Activated naive CD8-positive, alpha-beta T cell (primary cell): ENCODE data around the gene MX1.
A peak's percentile ranks its signal among the peaks of the same experiment; 100 is the strongest.

Experiments
- H3K27ac Mint-ChIP-seq: one replicate; pipeline ENCODE4 v1.8.0; 2021; ENCODE audit warnings: mixed read lengths
- H3K27me3 Mint-ChIP-seq: one replicate; pipeline ENCODE4 v1.8.0; 2021; ENCODE audit warnings: mixed read lengths
- H3K36me3 Mint-ChIP-seq: one replicate; pipeline ENCODE4 v1.8.0; 2021; ENCODE audit warnings: mixed read lengths
- H3K4me1 Mint-ChIP-seq: one replicate; pipeline ENCODE4 v1.8.0; 2021; ENCODE audit warnings: low read depth, mixed read lengths
- H3K4me3 Mint-ChIP-seq: one replicate; pipeline ENCODE4 v1.8.0; 2021; ENCODE audit warnings: mild to moderate bottlenecking, mixed read lengths
- H3K9me3 Mint-ChIP-seq: one replicate; pipeline ENCODE4 v1.8.0; 2021; ENCODE audit warnings: low read depth, mixed read lengths

Gene MX1

GRCh38 chr21:41453198-41453597 is 27.2 kb downstream of the MX1 start:
- Mint-ChIP-seq H3K36me3 (peaks cover 2% of the 10 kb centered on the region), H3K27ac (no peak overlapping the region), H3K4me3 (no peak overlapping the region), H3K9me3 (no peaks in the 10 kb centered on the region), H3K27me3 (no peaks in the 10 kb centered on the region), H3K4me1 (no peaks in the 10 kb centered on the region)

GRCh38 chr21:41453761-41454160 is 27.7 kb downstream of the MX1 start:
- Mint-ChIP-seq H3K4me1 (no peaks in the 10 kb centered on the region), H3K4me3 (no peak overlapping the region), H3K36me3 (peaks cover 2% of the 10 kb centered on the region), H3K27ac (peak overlapping the region; percentile 5), H3K9me3 (no peaks in the 10 kb centered on the region), H3K27me3 (no peaks in the 10 kb centered on the region)

- H3K36me3 Mint-ChIP-seq, result peaks cover 4% of the 10 kb centered on the region
- H3K27ac Mint-ChIP-seq, result peak overlapping the region; percentile 2
Observed at GRCh38 chr21:41458121-41458520, 32.1 kb downstream of the MX1 start.

GRCh38 chr21:41458559-41458958 is 32.5 kb downstream of the MX1 start:
- Mint-ChIP-seq H3K36me3 (peaks cover 4% of the 10 kb centered on the region), H3K27ac (no peak overlapping the region), H3K9me3 (no peaks in the 10 kb centered on the region), H3K4me3 (no peak overlapping the region), H3K27me3 (no peaks in the 10 kb centered on the region), H3K4me1 (no peaks in the 10 kb centered on the region)

More at GRCh38 chr21:41458121-41458520, 32.1 kb downstream of the MX1 start:
- Mint-ChIP-seq H3K4me3 (no peak overlapping the region), H3K27me3 (no peaks in the 10 kb centered on the region), H3K4me1 (no peaks in the 10 kb centered on the region), H3K9me3 (no peaks in the 10 kb centered on the region)

- no peaks in the 10 kb centered on the region for H3K9me3 Mint-ChIP-seq
- H3K4me3 Mint-ChIP-seq, result no peak overlapping the region
- peaks cover 8% of the 10 kb centered on the region for H3K36me3 Mint-ChIP-seq
- H3K27me3 Mint-ChIP-seq, result no peaks in the 10 kb centered on the region
- H3K27ac Mint-ChIP-seq, result no peak overlapping the region
- no peaks in the 10 kb centered on the region for H3K4me1 Mint-ChIP-seq
Observed at GRCh38 chr21:41459884-41460534, 34.0 kb downstream of the MX1 start.

GRCh38 chr21:41460578-41461527 is 34.8 kb downstream of the MX1 start:
- H3K27ac Mint-ChIP-seq, result peak overlapping the region; percentile 8
- no peak overlapping the region for H3K4me3 Mint-ChIP-seq
- peaks cover 8% of the 10 kb centered on the region for H3K36me3 Mint-ChIP-seq
- no peaks in the 10 kb centered on the region for H3K27me3 Mint-ChIP-seq
- no peaks in the 10 kb centered on the region for H3K9me3 Mint-ChIP-seq
- no peaks in the 10 kb centered on the region for H3K4me1 Mint-ChIP-seq

GRCh38 chr21:41465176-41465781 is 39.2 kb downstream of the MX1 start:
- Mint-ChIP-seq H3K36me3 (peaks cover 5% of the 10 kb centered on the region), H3K4me1 (no peaks in the 10 kb centered on the region), H3K4me3 (no peak overlapping the region), H3K27me3 (peaks cover 16% of the 10 kb centered on the region), H3K27ac (no peak overlapping the region), H3K9me3 (no peaks in the 10 kb centered on the region)

GRCh38 chr21:41466024-41466820 is 40.2 kb downstream of the MX1 start:
- Mint-ChIP-seq H3K27ac (no peak overlapping the region), H3K9me3 (no peaks in the 10 kb centered on the region), H3K4me3 (no peak overlapping the region), H3K4me1 (no peaks in the 10 kb centered on the region), H3K36me3 (peaks cover 5% of the 10 kb centered on the region), H3K27me3 (peaks cover 16% of the 10 kb centered on the region)

DNA sequence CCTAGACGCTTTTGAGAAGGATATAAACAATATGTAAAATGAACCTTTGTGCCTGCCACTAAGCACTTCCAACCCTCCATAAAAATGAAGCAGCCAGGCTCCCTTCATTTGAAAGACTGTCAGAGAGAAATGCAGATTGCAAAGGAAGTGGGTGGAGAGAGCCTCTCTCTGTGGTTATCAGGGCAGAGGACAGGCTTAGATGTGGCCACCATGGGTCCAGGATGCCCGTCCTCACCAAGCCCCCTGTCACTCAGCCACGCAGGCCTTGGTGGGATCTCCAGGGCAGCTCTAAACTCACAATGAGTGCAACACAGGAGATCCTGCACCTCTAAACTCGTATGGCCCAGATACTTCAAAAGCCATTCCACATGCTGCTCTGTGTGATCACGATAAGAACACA is 44.0 kb downstream of the MX1 start:
- Mint-ChIP-seq H3K4me1 (no peaks in the 10 kb centered on the region), H3K9me3 (no peaks in the 10 kb centered on the region)

DNA sequence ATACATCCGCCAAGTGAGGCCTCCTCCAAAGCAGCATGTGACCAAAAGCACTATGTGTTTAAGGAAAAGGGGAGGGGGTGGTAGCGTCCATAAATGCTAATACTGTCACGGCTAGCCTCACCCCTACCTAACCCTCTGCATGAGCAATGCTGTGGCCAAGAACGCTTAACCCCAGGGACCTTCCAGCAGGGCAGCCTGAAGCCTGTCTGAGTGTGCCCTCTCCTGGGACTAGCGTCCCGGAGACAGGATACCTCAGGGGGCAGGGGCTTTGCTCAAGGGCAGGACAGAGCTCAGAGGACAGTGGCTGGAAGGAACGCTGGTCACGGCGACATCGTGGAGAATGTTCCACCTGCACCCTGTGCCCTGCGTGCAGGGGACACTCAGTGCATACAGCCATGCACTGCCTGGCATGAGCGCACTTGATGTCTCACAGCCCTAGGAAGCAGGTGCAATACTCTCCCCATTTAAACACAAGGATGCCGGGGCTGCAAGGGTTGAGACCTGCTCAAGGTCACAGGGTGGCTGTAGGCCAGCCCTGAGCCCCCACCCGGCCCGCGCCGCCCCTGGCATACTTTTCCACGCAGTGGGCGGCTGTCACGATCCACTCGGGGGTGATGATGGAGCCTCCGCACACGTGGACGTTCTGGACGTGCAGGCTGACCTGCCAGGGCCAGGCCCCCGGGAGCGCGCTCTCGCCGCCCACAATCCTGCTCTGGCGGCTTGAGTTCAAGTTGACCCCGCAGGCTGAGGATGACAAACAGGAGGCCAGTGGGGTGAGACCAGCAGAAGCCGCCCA is 46.9 kb downstream of the MX1 start:
- Mint-ChIP-seq H3K4me1 (no peaks in the 10 kb centered on the region), H3K4me3 (no peak overlapping the region), H3K9me3 (no peaks in the 10 kb centered on the region), H3K27ac (no peak overlapping the region), H3K36me3 (no peaks in the 10 kb centered on the region), H3K27me3 (peaks cover 16% of the 10 kb centered on the region)

More for the DNA sequence above, 44.0 kb downstream of the MX1 start:
- no peak overlapping the region for H3K27ac Mint-ChIP-seq
- peaks cover 16% of the 10 kb centered on the region for H3K27me3 Mint-ChIP-seq
- H3K36me3 Mint-ChIP-seq, result no peaks in the 10 kb centered on the region
- H3K4me3 Mint-ChIP-seq, result no peak overlapping the region

GRCh38 chr21:41475714-41476420 is 49.8 kb downstream of the MX1 start:
- no peaks in the 10 kb centered on the region for H3K36me3 Mint-ChIP-seq
- H3K9me3 Mint-ChIP-seq, result no peaks in the 10 kb centered on the region
- no peak overlapping the region for H3K4me3 Mint-ChIP-seq
- H3K27me3 Mint-ChIP-seq, result no peaks in the 10 kb centered on the region
- H3K27ac Mint-ChIP-seq, result no peak overlapping the region
- no peaks in the 10 kb centered on the region for H3K4me1 Mint-ChIP-seq

DNA sequence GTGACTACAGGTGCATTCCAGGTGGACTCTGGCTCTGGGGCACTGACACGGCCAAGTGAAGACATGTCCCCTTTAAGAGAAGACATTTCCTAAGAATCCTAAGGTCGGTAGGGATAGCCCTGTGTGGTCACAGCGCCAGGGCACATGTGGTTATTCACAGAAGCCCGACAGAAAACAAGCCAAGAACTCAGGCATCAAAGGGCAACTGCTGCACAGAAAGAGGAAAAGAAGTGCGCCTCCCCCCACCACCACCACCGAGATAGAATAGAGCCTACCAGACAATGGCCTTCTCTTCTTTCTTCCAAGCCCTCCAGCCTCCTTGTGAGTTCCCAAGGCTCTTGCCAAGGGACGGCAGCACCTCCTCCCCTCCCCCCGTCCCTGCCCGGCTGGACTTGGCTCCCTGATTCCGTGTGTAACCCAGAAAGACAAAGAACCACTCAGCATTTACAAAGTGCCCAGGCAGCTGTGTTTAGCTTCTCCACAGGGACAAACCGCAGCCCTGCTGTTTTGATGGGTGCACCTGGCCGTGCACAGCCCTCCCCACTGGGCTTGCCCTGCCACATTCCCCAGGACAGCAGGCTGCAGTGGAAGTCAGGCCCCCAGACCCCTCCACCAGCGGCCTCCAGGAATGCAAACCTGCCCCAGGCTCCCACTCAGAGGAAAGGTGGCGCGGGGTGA is 51.7 kb downstream of the MX1 start:
- no peaks in the 10 kb centered on the region for H3K9me3 Mint-ChIP-seq
- H3K4me3 Mint-ChIP-seq, result no peak overlapping the region
- no peaks in the 10 kb centered on the region for H3K27me3 Mint-ChIP-seq
- no peaks in the 10 kb centered on the region for H3K36me3 Mint-ChIP-seq
- H3K4me1 Mint-ChIP-seq, result no peaks in the 10 kb centered on the region
- H3K27ac Mint-ChIP-seq, result no peak overlapping the region
